C4-2B (cell line): ENCODE data around the gene WWP2.

ENCODE experiments used
- CTCF ChIP-seq: fragments of 450-650 bp; conservative IDR thresholded peaks from 2 replicates; pipeline ENCODE4 v1.5.1; 2017; ENCODE audit warnings: mild to moderate bottlenecking
- ZFX ChIP-seq: fragments of 450-650 bp; IDR thresholded peaks from 2 replicates; pipeline ENCODE4 v1.6.1; 2017

DNA sequence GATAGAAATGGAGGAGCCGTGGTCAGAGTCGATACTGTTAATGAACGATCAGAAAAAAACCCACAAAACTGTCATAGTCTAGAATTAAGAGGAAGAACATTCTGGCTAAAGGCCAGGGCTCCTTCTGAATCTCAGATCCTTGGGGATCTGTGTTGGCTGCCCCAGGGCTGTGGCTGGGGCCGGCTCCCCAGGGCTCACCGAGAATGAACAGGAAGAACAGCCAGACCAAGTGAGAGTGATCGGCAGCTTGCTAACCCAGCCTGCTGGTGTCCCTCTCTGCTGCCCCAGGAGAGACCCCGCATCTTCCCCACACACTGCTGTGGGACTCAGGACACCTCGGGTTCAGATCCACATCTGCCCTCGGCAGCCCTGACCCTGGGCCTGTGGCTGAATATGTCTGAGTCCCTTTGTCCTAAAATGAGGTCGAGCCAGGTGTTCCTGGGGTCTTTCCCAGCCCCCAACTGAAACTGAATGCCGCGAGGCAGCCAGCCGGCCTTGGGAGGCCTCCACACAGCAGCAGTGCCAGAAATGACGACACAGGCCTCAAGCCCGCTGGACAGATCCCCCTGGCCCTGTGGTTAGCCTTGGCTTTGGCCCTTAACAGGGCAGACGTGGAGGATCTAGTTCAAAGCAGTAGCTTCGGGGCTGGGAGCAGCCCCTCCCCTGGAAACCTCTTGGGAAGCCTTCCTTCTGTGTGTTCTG lies 165.1 kb downstream of the WWP2 start:
- TF ChIP-seq CTCF (no peak), ZFX (no peak)
